Caco-2 (cell line): ENCODE data around the gene OR2J2. TPM values are rescaled to one million over a fixed set of nuclear protein-coding genes. Genes with fewer than 3 reads are reported as not detected.
"Not testable (repeated sequence)": the region's sequence is repeated elsewhere in the genome, so short reads cannot be mapped to it uniquely, and the experiment has no call there.

ENCODE experiments used
- BruUV-seq: library from RNA; stranded (reverse); fragments of 400-500 nt; replicated peaks from 2 replicates; lab custom pipeline; 2021; lab: Mats Ljungman, UMichigan
- CTCF ChIA-PET: fragments of 300-600 bp; sonication (Branson Sonifier 250); formaldehyde crosslinking; loops from one replicate; lab custom pipeline; 2022; ENCODE audit warnings: antibody characterized with exemption; lab: Charles Lee
- POLR2A ChIA-PET: fragments of 300-600 bp; sonication (Branson Sonifier 250); formaldehyde crosslinking; loops from one replicate; lab custom pipeline; 2022; ENCODE audit warnings: antibody characterized with exemption; lab: Charles Lee
- DNase-seq, 2 experiments: peaks; one replicate each; pipeline versions ENCODE4 v3.0.0 to v3.0.0-alpha.2; 2020 to 2022
- H3K27me3 ChIP-seq: replicated peaks from 2 replicates; pipeline ENCODE4 v1.6.0; 2011; ENCODE audit warnings: low read length; ENCODE audit not compliant: control insufficient read depth, insufficient read depth
- H3K36me3 ChIP-seq: 2 replicates; pipeline ENCODE4 v1.5.1; 2011; ENCODE audit warnings: low read length; ENCODE audit not compliant: control insufficient read depth, insufficient read depth
- H3K4me1 ChIP-seq: fragments of 250-450 bp; sonication (Bioruptor Pico); 2 replicates; pipeline ENCODE4 v1.5.1; 2020; ENCODE audit warnings: mild to moderate bottlenecking
- H3K4me3 ChIP-seq: 2 replicates; pipeline ENCODE4 v1.5.1; 2011; ENCODE audit warnings: low read depth, mild to moderate bottlenecking, control low read depth, low read length
- H3K9me3 ChIP-seq: fragments of 250-450 bp; sonication (Bioruptor Pico); 2 replicates; pipeline ENCODE4 v1.5.1; 2020; ENCODE audit warnings: mild to moderate bottlenecking, moderate library complexity
- H3K27ac Mint-ChIP-seq: one replicate; pipeline ENCODE4 v1.8.0; 2022; ENCODE audit warnings: mixed read lengths; ENCODE audit not compliant: unreplicated experiment
- H3K27me3 Mint-ChIP-seq: one replicate; pipeline ENCODE4 v1.8.0; 2022; ENCODE audit warnings: mixed read lengths; ENCODE audit not compliant: insufficient read depth, unreplicated experiment
- H3K36me3 Mint-ChIP-seq: one replicate; pipeline ENCODE4 v1.8.0; 2022; ENCODE audit warnings: mild to moderate bottlenecking, mixed read lengths; ENCODE audit not compliant: insufficient read depth, unreplicated experiment
- H3K4me1 Mint-ChIP-seq: one replicate; pipeline ENCODE4 v1.8.0; 2022; ENCODE audit warnings: low read depth, mixed read lengths; ENCODE audit not compliant: unreplicated experiment
- H3K4me3 Mint-ChIP-seq: one replicate; pipeline ENCODE4 v1.8.0; 2022; ENCODE audit warnings: mild to moderate bottlenecking, moderate library complexity, mixed read lengths; ENCODE audit not compliant: unreplicated experiment
- H3K9me3 Mint-ChIP-seq: one replicate; pipeline ENCODE4 v1.8.0; 2022; ENCODE audit warnings: mixed read lengths; ENCODE audit not compliant: unreplicated experiment
- intact Hi-C: fragments of 100-400 bp; cut with micrococcal nuclease; formaldehyde crosslinking; loops from one replicate; pipeline ENCODE4 v1.10.0; 2022; ENCODE audit not compliant: unreplicated experiment
- total RNA-seq: library from RNA; stranded (reverse); gene quantifications from 2 replicates; pipeline ENCODE4 v1.2.3, GENCODE V29; 2022
- TF ChIP-seq, protein P1 (sequence below), 2 experiments: fragments of 200-600 bp in 1 of 2; IDR thresholded peaks; 1 replicate in 1 of 2; 2 replicates in 1 of 2; pipeline versions ENCODE4 v1.5.1 to v1.8.0; 2011 to 2022; ENCODE audit warnings: antibody characterized with exemption in 1 of 2, control low read depth in 1 of 2, inconsistent platforms in 1 of 2, low read depth in 1 of 2, low read length in 1 of 2, mild to moderate bottlenecking in 1 of 2, moderate library complexity in 1 of 2; ENCODE audit not compliant: insufficient read depth in 1 of 2, severe bottlenecking in 1 of 2, unreplicated experiment in 1 of 2

The OR2J2 gene
- total RNA-seq, 1 experiment from 2014 or later, result not detected

DNA sequence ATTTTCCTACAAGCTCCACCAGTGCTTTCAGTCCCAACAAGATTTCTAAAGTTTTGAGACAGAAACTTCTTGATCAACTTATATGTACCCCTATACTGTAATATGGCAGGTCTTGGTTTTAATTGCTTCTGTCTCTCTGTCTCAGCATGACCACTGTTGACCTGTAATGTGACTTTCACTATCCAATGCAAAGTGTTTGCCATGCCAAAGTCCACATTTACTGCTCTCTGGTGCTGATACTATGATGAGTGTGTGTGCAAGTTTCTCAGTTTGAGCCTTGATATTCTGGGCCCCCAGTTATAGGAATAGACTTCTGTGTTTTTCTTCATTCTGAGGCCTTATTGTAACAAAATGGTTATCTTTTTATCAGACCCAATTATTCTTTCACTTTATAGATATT, 45.8 kb downstream of the OR2J2 start:
- Histone ChIP-seq H3K4me3 (no peak overlapping the region), H3K27me3 (no peaks in the 10 kb centered on the region), H3K4me1 (peaks cover 12% of the 10 kb centered on the region), H3K9me3 (no peaks in the 10 kb centered on the region), H3K36me3 (no peaks in the 10 kb centered on the region)
- no peaks in the 10 kb centered on the region for H3K36me3 Mint-ChIP-seq
- DNase-seq, result peak in 1 of 2 experiments; percentile 13
- H3K4me3 Mint-ChIP-seq, result no peak overlapping the region
- POLR2A ChIA-PET, result no interaction called here
- H3K27ac Mint-ChIP-seq, result no peak overlapping the region
- peaks cover 12% of the 10 kb centered on the region for H3K4me1 Mint-ChIP-seq
- H3K9me3 Mint-ChIP-seq, result no peaks in the 10 kb centered on the region
- BruUV-seq, result no TSS peak
- intact Hi-C loops, result no loop called here
- TF ChIP-seq, protein P1, sequence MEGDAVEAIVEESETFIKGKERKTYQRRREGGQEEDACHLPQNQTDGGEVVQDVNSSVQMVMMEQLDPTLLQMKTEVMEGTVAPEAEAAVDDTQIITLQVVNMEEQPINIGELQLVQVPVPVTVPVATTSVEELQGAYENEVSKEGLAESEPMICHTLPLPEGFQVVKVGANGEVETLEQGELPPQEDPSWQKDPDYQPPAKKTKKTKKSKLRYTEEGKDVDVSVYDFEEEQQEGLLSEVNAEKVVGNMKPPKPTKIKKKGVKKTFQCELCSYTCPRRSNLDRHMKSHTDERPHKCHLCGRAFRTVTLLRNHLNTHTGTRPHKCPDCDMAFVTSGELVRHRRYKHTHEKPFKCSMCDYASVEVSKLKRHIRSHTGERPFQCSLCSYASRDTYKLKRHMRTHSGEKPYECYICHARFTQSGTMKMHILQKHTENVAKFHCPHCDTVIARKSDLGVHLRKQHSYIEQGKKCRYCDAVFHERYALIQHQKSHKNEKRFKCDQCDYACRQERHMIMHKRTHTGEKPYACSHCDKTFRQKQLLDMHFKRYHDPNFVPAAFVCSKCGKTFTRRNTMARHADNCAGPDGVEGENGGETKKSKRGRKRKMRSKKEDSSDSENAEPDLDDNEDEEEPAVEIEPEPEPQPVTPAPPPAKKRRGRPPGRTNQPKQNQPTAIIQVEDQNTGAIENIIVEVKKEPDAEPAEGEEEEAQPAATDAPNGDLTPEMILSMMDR (IDR thresholded peaks at IDR 0.05; ENCODE audit: insufficient read depth in 1 of 2, low read depth in 1 of 2, low read length in 1 of 2, severe bottlenecking in 1 of 2, unreplicated experiment in 1 of 2), result no peak
- peaks cover 3% of the 10 kb centered on the region for H3K27me3 Mint-ChIP-seq
- CTCF ChIA-PET, result no interaction called here

DNA sequence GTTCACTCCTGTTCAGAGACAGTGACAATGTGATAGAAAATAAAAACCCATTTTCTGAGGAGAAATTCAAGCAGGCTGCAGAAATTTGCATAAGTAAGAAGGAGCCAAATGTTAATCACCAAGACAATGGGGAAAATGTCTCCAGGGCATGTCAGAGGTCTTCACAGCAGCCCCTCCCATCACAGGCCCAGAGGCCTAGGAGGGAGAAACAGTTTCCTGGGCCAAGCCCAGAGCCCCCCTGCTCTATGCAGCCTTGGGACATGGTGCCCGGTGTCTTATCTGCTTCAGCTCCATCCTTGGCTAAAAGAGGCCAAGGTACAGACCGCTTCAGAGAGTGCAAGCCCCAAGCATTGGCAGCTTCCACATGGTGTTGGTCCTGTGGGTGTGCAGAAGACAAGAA, 46.5 kb downstream of the OR2J2 start:
- intact Hi-C loops, H3K27me3 ChIP-seq, H3K9me3 Mint-ChIP-seq, POLR2A ChIA-PET, H3K27me3 Mint-ChIP-seq, CTCF ChIA-PET, H3K27ac Mint-ChIP-seq, H3K36me3 Mint-ChIP-seq, H3K4me3 ChIP-seq, DNase-seq, H3K4me3 Mint-ChIP-seq, BruUV-seq, H3K36me3 ChIP-seq, H3K9me3 ChIP-seq: not testable (repeated sequence)
- peaks cover 12% of the 10 kb centered on the region for H3K4me1 ChIP-seq
- H3K4me1 Mint-ChIP-seq, result peaks cover 12% of the 10 kb centered on the region

DNA sequence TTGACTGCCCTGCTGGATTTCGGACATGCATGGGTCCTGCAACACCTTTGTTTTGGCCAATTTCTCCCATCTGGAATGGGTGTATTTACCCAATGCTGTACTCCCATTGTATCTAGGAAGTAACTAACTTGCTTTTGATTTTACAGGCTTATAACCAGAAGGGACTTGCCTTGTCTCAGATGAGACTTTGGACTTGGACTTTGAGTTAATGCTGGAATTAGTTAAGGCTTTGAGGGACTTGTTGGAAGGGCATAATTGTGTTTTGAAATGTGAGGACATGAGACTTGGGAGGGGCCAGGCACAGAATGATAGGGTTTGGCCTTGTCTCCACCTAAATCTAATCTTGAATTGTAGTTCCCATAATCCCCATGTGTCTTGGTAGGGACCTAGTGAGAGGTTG, 47.3 kb downstream of the OR2J2 start:
- CTCF ChIA-PET, DNase-seq, H3K9me3 ChIP-seq, H3K27me3 Mint-ChIP-seq, POLR2A ChIA-PET, H3K4me3 ChIP-seq, H3K4me3 Mint-ChIP-seq, H3K9me3 Mint-ChIP-seq, H3K36me3 Mint-ChIP-seq, intact Hi-C loops, H3K27me3 ChIP-seq, H3K36me3 ChIP-seq, H3K27ac Mint-ChIP-seq, BruUV-seq: not testable (repeated sequence)
- peaks cover 12% of the 10 kb centered on the region for H3K4me1 Mint-ChIP-seq
- peaks cover 12% of the 10 kb centered on the region for H3K4me1 ChIP-seq

Other genes starting within 250 kb of the OR2J2 start
- gene TRIM27, start 246.9 kb upstream of the OR2J2 start, total RNA-seq, result 47.6 and 48.7 TPM in 2 replicates
- gene ZNF311, start 165.6 kb upstream of the OR2J2 start, total RNA-seq, result 1.8 and 2.9 TPM in 2 replicates
- not detected in 2 replicates for gene OR2W1, start 125.7 kb upstream of the OR2J2 start, total RNA-seq
- not detected in 2 replicates for gene OR2B3, start 83.6 kb upstream of the OR2J2 start, total RNA-seq
- not detected in 2 replicates for gene OR2J1, start 71.4 kb upstream of the OR2J2 start, total RNA-seq
- gene OR2J3, start 62.8 kb upstream of the OR2J2 start, total RNA-seq, result not detected in 2 replicates
- gene OR14J1, start 130.8 kb downstream of the OR2J2 start, total RNA-seq, result not detected in 2 replicates
- not detected in 2 replicates for gene OR5V1, start 198.0 kb downstream of the OR2J2 start, total RNA-seq
- not detected in 2 replicates for gene OR12D3, start 204.4 kb downstream of the OR2J2 start, total RNA-seq
- not detected in 2 replicates for gene OR12D2, start 224.7 kb downstream of the OR2J2 start, total RNA-seq
- gene OR12D1, start 244.0 kb downstream of the OR2J2 start, total RNA-seq, result not detected in 2 replicates